ENCODE data around the gene DACT2.
"Not testable (repeated sequence)": the region's sequence is repeated elsewhere in the genome, so short reads cannot be mapped to it uniquely, and the experiment has no call there.

The DACT2 gene

GRCh38 chr6:168299541-168300511 lies 19.8 kb downstream of the DACT2 start:
- DNase-seq = no peak

GRCh38 chr6:168297643-168298042 lies 21.9 kb downstream of the DACT2 start:
- no peak for DNase-seq

DNA sequence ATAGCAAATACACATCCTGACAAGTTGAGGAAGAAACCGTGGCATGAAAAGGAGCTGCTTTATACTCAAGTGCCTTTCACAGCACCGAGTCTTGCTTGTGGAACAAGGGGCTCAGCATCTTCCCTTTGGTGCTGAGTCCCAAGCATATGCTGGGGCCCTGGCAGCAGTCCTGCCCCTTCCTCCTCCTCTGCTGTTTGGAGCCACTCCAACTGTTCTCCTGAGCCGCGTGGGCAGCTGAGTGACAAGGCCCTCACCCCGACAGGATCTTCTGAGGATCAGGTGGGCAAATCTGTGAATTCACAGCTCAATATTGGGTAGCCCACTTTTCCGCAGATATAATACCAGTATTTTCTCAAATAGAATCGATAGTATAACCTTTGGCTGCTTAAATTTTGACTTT lies 24.7 kb downstream of the DACT2 start:
- DNase-seq = no peak

- DNase-seq = no peak
Observed at GRCh38 chr6:168293636-168294530, 25.7 kb downstream of the DACT2 start.

DNA sequence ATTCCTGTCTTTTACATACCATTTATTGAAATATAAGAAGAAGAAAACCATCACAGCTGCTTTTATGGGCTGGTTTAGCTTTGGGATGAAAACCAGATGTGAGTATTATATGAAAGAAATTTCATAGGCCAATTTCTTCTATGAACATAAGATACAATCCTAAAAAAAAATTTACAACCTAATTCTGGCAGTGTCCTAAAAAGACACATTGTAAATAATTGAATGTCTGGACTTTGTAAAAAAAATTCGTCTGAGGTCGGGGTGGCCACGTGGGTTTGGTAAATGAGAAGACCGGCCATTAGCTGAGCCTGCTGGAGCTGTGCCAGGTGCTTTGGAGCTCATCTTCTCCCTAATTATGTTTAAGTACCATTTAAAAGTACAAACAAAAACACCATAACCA lies 26.8 kb downstream of the DACT2 start:
- no peak for DNase-seq

GRCh38 chr6:168291450-168291849 lies 28.1 kb downstream of the DACT2 start:
- no peak for DNase-seq

GRCh38 chr6:168290095-168290494 lies 29.5 kb downstream of the DACT2 start:
- DNase-seq = no peak

DNA sequence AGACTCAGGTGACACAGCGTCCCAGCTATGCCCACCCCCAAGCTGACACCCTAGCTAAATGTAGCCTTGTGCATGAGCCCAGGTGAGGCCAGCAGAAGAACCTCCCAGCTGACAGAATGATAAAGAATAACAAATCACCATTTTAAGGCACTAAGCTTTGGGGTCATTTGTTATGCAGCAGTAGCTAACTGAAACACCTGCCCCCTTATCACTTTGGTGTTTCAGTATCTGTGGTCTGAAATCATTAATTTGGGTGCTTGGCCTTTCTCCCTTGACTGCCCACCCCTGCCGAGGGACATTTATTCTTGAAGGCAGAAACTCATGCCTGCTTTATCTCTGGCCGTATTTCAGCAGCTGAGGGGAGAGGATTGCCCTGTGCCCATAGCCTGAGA lies 30.0 kb downstream of the DACT2 start:
- DNase-seq = no peak

DNA sequence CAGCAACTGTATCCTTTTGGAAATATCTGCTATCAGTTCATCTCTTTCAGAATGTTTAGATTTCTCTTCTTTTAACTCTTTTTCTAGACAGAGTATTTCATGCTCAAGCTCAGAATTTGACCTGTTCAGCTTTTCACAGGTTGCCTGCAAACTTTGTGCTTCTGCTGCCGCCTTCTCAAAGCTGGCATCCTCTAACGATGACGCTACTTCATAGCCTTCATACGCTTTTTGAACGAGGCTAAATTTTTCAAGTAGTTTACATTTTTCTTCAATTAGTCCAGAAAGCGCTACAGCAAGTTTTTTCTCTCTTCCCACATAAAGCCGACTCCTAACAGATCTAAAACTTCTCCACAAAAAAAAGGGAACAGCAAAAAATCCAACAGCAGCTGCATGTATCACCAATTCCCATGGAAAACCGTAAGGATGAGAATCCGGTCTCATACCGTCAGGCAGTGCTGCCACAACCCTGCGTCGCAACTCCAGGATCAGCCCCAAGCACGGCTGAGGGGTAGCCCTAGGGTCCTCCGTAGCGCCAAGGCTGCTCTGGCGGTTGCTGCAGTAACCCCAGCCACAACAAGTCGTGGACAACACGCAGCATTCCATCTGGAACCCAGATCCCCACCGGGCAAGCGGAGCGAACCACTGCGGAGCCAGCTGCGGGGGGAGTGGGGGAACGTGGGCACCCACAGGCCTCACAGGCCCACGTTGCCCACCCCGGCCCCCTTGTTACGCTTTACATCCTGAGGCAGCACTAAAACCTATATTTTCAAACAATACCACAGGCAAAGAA lies 30.6 kb downstream of the DACT2 start:
- no peak for DNase-seq

GRCh38 chr6:168287460-168287859 lies 32.1 kb downstream of the DACT2 start:
- DNase-seq = not testable (repeated sequence)

DNA sequence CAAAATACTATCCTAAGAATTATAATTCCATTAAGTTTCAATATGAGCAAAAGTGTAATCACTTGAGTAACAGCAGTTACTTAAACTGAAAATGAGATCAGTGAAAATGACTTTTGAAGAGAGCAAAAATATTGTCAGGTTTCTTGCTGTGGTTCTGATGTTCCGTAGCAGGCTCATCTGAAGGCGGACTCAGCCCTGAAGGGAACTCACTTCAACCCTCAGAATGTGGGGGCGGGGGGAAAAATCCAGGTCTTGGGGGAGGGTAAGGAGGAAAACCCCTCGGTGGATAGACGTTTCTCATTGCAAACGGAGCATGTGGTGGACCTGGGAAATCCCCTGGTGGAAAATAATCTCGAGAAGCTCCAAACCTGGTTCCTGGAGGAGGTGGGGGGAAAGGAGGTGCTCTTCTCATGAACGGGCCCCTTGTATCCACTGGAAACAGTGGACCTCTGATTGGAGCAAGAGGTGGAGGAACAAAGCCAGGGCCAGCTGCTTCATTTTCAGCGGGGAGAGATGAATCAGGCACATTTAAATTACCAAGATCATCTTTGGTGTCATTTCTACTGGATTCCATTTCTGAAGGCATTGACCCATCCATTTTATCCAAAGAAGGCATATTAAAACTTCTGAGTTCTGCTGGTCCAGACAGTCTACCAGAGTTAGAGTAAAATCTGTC lies 32.7 kb downstream of the DACT2 start:
- not testable (repeated sequence) for DNase-seq

DNA sequence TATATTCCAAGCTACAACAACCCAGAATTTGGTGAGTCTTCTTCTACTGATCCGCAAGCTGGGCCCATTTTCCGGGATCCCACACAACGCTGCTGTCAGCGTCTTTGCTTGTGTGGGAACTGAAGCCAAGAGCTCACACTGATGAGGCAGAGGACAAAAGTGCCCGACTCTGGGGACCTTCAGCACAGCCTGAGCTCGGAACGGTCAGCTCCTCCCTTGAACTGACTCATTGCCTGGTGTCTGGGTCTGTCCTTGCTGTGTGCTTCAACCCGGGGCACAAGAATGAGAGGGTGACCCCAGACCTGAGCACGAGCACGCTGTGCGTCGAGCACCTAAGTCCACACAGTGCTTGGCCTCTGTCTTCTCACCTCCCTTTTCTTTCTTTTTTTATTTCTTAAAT lies 33.5 kb downstream of the DACT2 start:
- no peak for DNase-seq

DNA sequence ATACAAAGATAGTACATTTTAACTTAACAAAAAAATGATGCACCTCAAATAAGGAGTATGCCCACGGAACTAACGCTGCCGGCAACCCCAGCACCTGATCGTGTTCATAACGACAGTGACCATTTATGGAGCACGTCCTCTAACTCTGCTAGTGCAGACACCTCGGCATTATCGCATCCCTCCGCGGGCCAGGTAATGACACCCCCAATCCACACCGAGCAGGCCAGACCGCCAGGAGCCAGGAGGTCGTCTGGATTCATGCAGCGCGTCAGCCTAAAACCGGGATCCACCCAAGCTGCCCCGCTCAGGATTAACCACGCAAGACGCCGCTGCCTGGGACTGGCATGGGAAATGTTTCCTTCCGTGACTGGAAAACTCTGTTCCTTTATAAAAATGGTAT lies 34.1 kb downstream of the DACT2 start:
- no peak for DNase-seq

DNA sequence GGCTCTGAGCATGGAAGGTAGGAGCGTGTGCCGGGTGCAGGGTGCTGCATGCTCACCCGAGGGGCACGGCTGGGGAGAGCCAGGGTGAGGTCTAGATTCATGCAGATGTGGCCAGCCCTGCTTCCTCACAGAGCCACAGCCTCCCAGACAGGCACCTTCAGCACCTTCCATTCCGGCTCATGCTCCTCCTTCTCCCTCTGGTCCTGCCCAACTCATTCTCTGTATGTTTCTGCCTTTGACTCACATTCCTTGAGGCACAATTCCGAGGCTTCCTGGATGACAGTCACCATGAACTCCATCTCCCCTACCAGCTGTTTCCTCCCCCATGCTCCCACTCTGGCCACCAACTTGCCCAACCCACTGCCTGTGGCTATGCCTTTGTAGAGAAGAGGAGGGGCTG lies 35.4 kb downstream of the DACT2 start:
- no peak for DNase-seq

DNA sequence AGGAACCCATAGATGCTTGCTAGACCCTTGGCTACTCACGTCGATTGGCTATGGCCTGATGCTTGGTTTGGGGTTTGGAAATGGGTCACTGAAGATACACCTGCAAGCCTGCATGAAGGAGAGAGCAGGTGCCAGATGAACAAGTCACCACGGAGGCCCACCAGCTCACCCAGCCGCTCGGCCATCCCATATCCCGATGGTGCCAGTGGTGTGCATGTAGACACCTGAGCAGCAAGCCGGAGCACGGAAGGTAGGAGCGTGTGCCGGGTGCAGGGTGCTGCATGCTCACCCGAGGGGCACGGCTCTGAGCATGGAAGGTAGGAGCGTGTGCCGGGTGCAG lies 35.9 kb downstream of the DACT2 start:
- DNase-seq = no peak

- DNase-seq = no peak
Observed at GRCh38 chr6:168282985-168283685, 36.4 kb downstream of the DACT2 start.

GRCh38 chr6:168281826-168282225 lies 37.8 kb downstream of the DACT2 start:
- no peak for DNase-seq

GRCh38 chr6:168281314-168281713 lies 38.3 kb downstream of the DACT2 start:
- not testable (repeated sequence) for DNase-seq

- no peak for DNase-seq
Observed at GRCh38 chr6:168280899-168281245, 38.7 kb downstream of the DACT2 start.

- no peak for DNase-seq
Observed at GRCh38 chr6:168280020-168280898, 39.3 kb downstream of the DACT2 start.

DNA sequence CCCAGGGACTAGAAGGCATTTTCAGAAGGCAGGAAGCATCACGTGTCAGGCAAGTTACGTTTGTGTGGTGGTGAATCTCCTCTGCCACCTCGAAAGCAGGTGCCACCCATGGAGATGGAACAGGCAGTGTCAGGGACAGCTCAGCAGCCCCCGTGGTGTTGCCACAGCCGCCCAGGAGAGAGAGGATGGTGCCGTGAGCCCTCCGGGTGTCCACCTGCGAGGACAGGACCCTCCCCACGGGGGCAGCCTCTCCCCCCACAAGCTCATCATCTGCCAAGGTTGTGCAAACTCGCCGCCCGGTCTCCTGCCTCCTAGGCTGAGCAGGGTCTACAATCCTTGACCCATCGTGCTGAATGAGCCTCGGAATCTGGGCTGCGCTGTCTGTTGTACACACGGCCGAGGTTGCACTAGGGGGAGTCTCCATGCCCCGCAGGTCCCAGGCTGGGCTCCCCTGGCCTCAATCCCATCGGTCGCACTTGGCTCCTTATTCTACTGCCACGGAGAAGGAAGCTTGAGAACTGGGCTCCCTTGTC lies 40.1 kb downstream of the DACT2 start:
- no peak for DNase-seq
